Calu3 (cell line): Measurements from ENCODE around the gene LEFTY1. TPM values are rescaled to one million over a fixed set of nuclear protein-coding genes. Genes with fewer than 3 reads are reported as not detected.

ENCODE experiments used
- BruUV-seq: library from RNA; stranded (reverse); fragments of 400-500 nt; replicated peaks from 2 replicates; lab custom pipeline; 2021; lab: Mats Ljungman, UMichigan
- CTCF ChIA-PET: fragments of 300-600 bp; sonication (Branson Sonifier 250); formaldehyde crosslinking; loops from one replicate; lab custom pipeline; 2022; ENCODE audit warnings: antibody characterized with exemption; lab: Charles Lee
- DNase-seq: peaks from one replicate; pipeline ENCODE4 v3.0.0; 2022
- H3K27ac Mint-ChIP-seq: one replicate; pipeline ENCODE4 v1.8.0; 2022; ENCODE audit warnings: mixed read lengths; ENCODE audit not compliant: unreplicated experiment
- H3K27me3 Mint-ChIP-seq: one replicate; pipeline ENCODE4 v1.8.0; 2022; ENCODE audit warnings: mixed read lengths; ENCODE audit not compliant: unreplicated experiment
- H3K36me3 Mint-ChIP-seq: one replicate; pipeline ENCODE4 v1.8.0; 2022; ENCODE audit warnings: mild to moderate bottlenecking, moderate library complexity, mixed read lengths; ENCODE audit not compliant: insufficient read depth, unreplicated experiment
- H3K4me1 Mint-ChIP-seq: one replicate; pipeline ENCODE4 v1.8.0; 2022; ENCODE audit warnings: mild to moderate bottlenecking, low read depth, mixed read lengths; ENCODE audit not compliant: unreplicated experiment
- H3K4me3 Mint-ChIP-seq: one replicate; pipeline ENCODE4 v1.8.0; 2022; ENCODE audit warnings: mild to moderate bottlenecking, low read depth, moderate library complexity, mixed read lengths; ENCODE audit not compliant: unreplicated experiment
- H3K9me3 Mint-ChIP-seq: one replicate; pipeline ENCODE4 v1.8.0; 2022; ENCODE audit warnings: low read depth, mixed read lengths; ENCODE audit not compliant: unreplicated experiment
- intact Hi-C: fragments of 100-400 bp; cut with micrococcal nuclease; formaldehyde crosslinking; loops from one replicate; pipeline ENCODE4 v1.10.0; 2022; ENCODE audit not compliant: unreplicated experiment
- total RNA-seq: library from RNA; stranded (reverse); gene quantifications from 2 replicates; pipeline ENCODE4 v1.2.3, GENCODE V29; 2022
- TF ChIP-seq, protein P1 (sequence below): fragments of 200-600 bp; IDR thresholded peaks from one replicate; pipeline ENCODE4 v1.8.0; 2022; ENCODE audit warnings: antibody characterized with exemption; ENCODE audit not compliant: unreplicated experiment

The LEFTY1 gene
- total RNA-seq, 1 experiment from 2014 or later, result not detected

DNA sequence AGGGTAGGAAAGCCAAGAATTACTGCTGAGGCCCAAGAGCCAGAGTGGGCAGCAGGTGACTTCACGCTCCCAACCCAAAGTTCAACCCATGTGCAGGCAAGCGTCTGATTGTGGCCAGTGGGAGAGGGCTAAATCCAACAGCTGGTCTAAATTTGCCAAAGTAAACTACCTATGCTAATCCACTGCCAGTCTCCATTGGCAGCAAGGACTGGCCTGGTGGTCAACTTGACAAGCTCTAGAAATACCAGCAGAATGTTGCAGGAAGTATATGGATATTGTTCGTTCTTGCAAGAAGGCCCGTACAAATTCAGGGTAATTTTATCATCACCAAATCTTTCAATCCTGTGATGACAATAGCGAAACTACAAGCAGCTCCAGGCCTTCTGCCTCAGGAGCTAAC, 8.3 kb downstream of the LEFTY1 start:
- BruUV-seq, result TSS peak; percentile 47
- H3K4me1 Mint-ChIP-seq, result peaks cover 60% of the 10 kb centered on the region
- CTCF ChIA-PET, result interaction anchor here (1.3 to 2.2 kb wide), 4 partner anchors 16 to 439 kb away, joined by 5 to 15 read pairs (median 6); partner anchors contain the start of gene PYCR2
- intact Hi-C loops, result no loop called here
- TF ChIP-seq, protein P1, sequence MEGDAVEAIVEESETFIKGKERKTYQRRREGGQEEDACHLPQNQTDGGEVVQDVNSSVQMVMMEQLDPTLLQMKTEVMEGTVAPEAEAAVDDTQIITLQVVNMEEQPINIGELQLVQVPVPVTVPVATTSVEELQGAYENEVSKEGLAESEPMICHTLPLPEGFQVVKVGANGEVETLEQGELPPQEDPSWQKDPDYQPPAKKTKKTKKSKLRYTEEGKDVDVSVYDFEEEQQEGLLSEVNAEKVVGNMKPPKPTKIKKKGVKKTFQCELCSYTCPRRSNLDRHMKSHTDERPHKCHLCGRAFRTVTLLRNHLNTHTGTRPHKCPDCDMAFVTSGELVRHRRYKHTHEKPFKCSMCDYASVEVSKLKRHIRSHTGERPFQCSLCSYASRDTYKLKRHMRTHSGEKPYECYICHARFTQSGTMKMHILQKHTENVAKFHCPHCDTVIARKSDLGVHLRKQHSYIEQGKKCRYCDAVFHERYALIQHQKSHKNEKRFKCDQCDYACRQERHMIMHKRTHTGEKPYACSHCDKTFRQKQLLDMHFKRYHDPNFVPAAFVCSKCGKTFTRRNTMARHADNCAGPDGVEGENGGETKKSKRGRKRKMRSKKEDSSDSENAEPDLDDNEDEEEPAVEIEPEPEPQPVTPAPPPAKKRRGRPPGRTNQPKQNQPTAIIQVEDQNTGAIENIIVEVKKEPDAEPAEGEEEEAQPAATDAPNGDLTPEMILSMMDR, result no peak
- H3K36me3 Mint-ChIP-seq, result peaks cover 80% of the 10 kb centered on the region
- DNase-seq, result no peak
- H3K4me3 Mint-ChIP-seq, result peak overlapping the region; percentile 67
- peak overlapping the region; percentile 85 for H3K27ac Mint-ChIP-seq
- no peaks in the 10 kb centered on the region for H3K9me3 Mint-ChIP-seq
- no peaks in the 10 kb centered on the region for H3K27me3 Mint-ChIP-seq

DNA sequence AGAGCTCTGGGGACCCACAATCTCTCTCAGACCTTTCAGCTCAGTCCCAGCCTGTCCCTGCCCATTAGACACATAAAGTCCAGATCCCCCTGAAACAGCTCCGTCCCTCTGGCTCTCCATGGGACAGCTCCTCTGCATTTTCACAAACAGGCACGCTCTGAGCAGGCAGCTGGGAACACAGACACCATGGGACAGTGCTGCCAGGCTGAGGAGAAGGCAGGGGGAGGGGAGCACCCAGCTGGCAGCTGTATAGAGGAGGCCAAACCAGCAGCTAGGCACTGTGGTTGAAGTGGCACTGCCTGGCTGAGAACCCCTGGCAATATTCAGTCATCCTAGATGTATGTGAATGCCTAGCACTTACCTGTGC, 8.7 kb downstream of the LEFTY1 start:
- H3K4me3 Mint-ChIP-seq, result peak overlapping the region; percentile 67
- TF ChIP-seq, protein P1, result no peak
- peaks cover 85% of the 10 kb centered on the region for H3K36me3 Mint-ChIP-seq
- H3K4me1 Mint-ChIP-seq, result peaks cover 64% of the 10 kb centered on the region
- intact Hi-C loops, result no loop called here
- H3K9me3 Mint-ChIP-seq, result no peaks in the 10 kb centered on the region
- CTCF ChIA-PET, result interaction anchor here (0.8 to 2.2 kb wide), 5 partner anchors 17 to 439 kb away, joined by 3 to 15 read pairs (median 6); partner anchors contain the start of gene PYCR2
- no peak for DNase-seq
- peak overlapping the region; percentile 85 for H3K27ac Mint-ChIP-seq
- no peaks in the 10 kb centered on the region for H3K27me3 Mint-ChIP-seq
- BruUV-seq, result no TSS peak

DNA sequence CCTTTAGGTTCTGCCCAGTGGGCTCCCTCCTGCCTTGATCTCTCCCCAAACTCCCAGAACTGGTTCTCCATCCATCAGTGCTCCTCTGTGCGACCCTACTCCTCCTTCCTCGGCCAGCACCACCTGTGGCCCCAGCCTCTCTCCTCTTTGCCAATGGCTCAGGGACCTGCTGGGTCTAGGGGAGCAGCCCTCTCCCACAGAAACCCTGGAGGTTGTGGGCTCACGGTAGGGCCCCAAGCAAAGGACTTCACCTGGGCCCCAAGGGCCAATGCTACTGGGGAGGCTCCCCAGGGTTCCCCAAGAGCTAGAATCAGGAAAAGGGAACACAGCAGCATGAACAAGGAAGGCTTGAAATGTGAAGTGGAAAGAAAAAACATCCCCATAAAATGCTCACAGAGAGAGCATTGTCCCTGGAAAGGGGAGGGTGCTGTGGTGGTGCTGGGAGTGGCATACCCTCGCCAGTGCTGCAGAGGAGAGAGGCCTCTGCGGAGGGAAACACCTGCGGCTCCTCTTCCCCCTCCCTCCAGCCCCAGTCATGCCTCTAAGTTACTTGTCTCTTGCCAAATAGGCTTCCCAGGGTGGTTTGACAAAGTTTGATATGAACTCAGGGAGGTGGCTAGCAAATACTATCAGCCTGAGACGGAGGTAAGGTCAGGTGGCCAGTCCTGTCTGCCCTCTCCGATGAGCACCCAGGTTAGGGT, 9.3 kb downstream of the LEFTY1 start:
- TF ChIP-seq, protein P1, result no peak
- H3K4me3 Mint-ChIP-seq, result peak overlapping the region; percentile 67
- no peaks in the 10 kb centered on the region for H3K27me3 Mint-ChIP-seq
- no peaks in the 10 kb centered on the region for H3K9me3 Mint-ChIP-seq
- peaks cover 68% of the 10 kb centered on the region for H3K4me1 Mint-ChIP-seq
- no TSS peak for BruUV-seq
- DNase-seq, result peak; percentile 75
- CTCF ChIA-PET, result interaction anchor here (0.8 to 1.9 kb wide), 3 partner anchors 17 to 371 kb away, joined by 3 to 15 read pairs (median 6); partner anchors contain the start of gene PYCR2
- H3K27ac Mint-ChIP-seq, result peak overlapping the region; percentile 85
- intact Hi-C loops, result loop anchor here (10.0 kb wide), 1 partner anchor 185 kb away; the partner anchor contains the start of gene H3-3A
- peaks cover 90% of the 10 kb centered on the region for H3K36me3 Mint-ChIP-seq

DNA sequence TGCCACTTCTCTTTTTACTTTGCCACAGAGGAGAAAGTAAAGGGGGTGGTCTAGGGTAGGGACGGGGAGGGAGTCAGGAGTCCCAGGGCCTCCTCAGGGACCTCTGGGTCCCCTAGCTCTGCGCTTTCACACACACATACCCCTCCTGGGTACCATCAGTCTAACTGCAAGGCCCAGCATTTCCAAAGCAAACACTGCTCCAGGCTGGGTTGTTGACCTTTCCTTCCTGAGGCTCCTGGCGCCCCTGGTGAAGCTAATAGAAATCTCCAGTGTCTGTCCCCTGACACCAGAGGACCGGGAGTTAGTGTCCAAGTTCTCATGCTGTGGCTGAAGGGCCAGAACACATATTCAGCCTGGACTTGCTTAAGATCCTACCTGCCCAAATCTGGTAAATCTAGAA, 10.7 kb downstream of the LEFTY1 start:
- CTCF ChIA-PET, result interaction anchor here (1.1 to 1.5 kb wide), 2 partner anchors 19 to 33 kb away, joined by 3 to 8 read pairs; no protein-coding TSS in a partner anchor
- H3K4me3 Mint-ChIP-seq, result peak overlapping the region; percentile 67
- H3K4me1 Mint-ChIP-seq, result peaks cover 65% of the 10 kb centered on the region
- TF ChIP-seq, protein P1, result no peak
- no peak for DNase-seq
- intact Hi-C loops, result loop anchor here (10.0 kb wide), 1 partner anchor 187 kb away; the partner anchor contains the start of gene H3-3A
- H3K36me3 Mint-ChIP-seq, result peaks cover 94% of the 10 kb centered on the region
- no peaks in the 10 kb centered on the region for H3K27me3 Mint-ChIP-seq
- H3K9me3 Mint-ChIP-seq, result no peaks in the 10 kb centered on the region
- no TSS peak for BruUV-seq
- H3K27ac Mint-ChIP-seq, result peak overlapping the region; percentile 85
